GM08714 (cell line): Measurements from ENCODE around the gene RRP15.

Source experiments
- H3K4me3 ChIP-seq: fragments of 200-500 bp; sonication (Bioruptor generic); 2 replicates; pipeline ENCODE4 v1.5.1; 2014; ENCODE audit warnings: mild to moderate bottlenecking, low read length, inconsistent platforms
- ZNF274 ChIP-seq: IDR thresholded peaks from 2 replicates; pipeline ENCODE4 v1.6.1; 2012; ENCODE audit warnings: mild to moderate bottlenecking, low read depth, low read length

Gene RRP15

GRCh38 chr1:218351391-218352074, 66.4 kb downstream of the RRP15 start:
- H3K4me3 ChIP-seq, result peak overlapping the region; percentile 49; the same call in 1 of the 2 replicates

GRCh38 chr1:218352075-218352438, 67.0 kb downstream of the RRP15 start:
- no peak for TF ChIP-seq ZNF274
- H3K4me3 ChIP-seq, result no peak overlapping the region

More at GRCh38 chr1:218351391-218352074, 66.4 kb downstream of the RRP15 start:
- no peak for TF ChIP-seq ZNF274

GRCh38 chr1:218353656-218354055, 68.6 kb downstream of the RRP15 start:
- TF ChIP-seq ZNF274, result no peak

DNA sequence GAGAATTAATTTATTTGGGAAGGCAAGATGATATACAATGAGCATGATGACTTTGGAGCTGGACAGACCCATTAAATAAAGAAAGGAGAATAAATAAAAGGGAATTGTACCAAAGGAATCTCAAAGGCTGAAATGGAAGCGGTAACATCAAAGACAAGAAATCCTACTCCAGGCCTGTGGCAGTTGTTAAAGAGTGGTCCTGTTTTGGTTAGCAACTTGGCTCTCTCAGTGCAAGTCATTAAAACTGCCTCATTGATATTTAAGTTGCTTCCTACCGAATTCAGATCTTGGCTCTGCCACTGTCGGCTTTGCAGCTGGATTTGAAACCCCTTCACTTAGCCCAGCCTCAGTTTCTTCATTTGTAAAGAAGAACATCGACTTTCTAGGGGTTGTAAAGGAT, 70.2 kb downstream of the RRP15 start:
- TF ChIP-seq ZNF274, result no peak
- H3K4me3 ChIP-seq, result no peak overlapping the region

More at GRCh38 chr1:218353656-218354055, 68.6 kb downstream of the RRP15 start:
- no peak overlapping the region for H3K4me3 ChIP-seq

GRCh38 chr1:218357211-218357892, 72.3 kb downstream of the RRP15 start:
- no peak overlapping the region for H3K4me3 ChIP-seq
- no peak for TF ChIP-seq ZNF274

GRCh38 chr1:218357893-218358232, 72.8 kb downstream of the RRP15 start:
- TF ChIP-seq ZNF274, result no peak
- no peak overlapping the region for H3K4me3 ChIP-seq

- no peak overlapping the region for H3K4me3 ChIP-seq
- TF ChIP-seq ZNF274, result no peak
These were observed 76.4 kb downstream of the RRP15 start for GRCh38 chr1:218361298-218362065.

DNA sequence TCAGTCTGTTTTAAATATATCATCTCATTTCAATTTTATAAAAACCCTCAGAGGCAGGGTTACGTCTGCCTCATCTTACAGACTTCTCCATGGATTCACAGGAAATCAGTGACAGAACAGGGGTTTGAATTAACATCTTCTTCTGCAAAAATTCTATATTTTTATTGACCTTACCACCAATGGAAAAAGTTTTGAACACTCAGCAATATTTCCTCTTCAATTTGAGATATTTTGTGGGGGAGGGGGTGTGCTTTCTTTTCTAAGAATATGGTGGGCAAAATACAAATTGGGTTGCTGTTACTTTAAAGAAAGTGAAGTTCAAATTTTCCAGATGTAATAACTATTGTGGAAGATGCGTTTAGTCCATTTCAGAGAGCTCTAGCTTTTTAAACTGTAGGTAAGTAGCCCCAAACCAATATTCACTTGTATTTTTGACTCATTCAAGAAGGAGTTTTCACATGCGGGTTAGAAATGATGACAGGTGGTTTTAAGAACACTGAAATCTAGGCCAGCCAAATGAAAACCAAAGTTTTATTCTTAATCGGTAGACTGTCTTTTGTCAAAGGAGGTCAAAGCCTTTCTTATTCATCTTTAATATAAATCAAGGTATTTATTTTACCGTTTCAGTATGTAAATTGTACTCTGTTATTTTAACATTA, 77.5 kb downstream of the RRP15 start:
- no peak for TF ChIP-seq ZNF274
- H3K4me3 ChIP-seq, result no peak overlapping the region

DNA sequence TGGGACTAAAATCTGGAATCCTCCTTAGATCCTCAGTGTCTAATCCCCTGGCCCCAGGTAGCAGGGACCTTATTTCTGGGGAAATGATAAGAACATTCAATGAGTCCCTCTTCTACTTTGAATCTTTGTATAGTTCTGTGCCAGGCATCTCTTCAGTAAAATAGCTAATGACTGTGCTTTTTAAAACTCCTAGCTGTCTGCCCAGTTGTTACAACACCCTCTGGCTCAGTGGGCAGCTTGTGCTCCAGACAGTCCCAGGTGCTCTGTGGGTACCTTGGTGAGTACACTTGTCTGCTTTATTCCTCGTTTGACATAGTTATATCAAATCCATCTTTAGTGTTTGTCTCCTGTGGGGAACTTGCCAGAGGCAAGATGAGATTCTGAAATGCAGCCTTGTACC, 78.0 kb downstream of the RRP15 start:
- no peak overlapping the region for H3K4me3 ChIP-seq
- TF ChIP-seq ZNF274, result no peak

DNA sequence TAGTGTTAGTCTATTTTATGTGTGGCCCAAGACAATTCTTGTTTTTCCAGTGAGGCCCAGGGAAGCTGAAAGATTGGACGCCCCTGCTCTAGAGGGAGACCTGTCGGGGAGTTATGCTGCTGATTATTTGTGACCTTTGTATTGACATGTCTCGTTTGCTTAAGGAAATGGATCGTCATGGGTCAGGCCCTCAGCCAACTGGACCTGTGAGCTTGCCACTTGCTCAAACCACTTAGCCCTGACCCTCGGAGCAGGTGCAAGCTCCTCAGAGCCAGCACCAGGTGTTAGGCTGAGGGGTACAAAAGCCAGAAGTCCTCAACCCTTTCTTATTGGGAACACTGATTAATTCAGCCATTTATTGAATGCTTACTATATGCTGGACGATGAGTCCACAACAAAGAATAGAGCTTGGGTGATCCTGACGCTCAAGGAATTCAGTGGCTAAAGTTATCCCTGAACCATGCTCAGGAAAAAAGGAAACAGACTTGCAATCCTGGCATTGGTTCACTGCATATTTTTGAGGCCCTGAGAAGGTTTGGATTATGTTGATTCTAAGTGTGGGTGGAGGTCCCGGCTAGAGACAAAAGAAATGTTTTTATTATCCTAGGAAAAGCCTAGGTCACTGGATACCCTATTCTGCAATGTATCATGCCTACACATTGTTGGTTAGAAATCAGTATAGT, 79.1 kb downstream of the RRP15 start:
- no peak for TF ChIP-seq ZNF274

GRCh38 chr1:218365226-218365999, 80.3 kb downstream of the RRP15 start:
- no peak overlapping the region for H3K4me3 ChIP-seq
- no peak for TF ChIP-seq ZNF274

More for the DNA sequence above, 79.1 kb downstream of the RRP15 start:
- no peak overlapping the region for H3K4me3 ChIP-seq

GRCh38 chr1:218366322-218367052, 81.4 kb downstream of the RRP15 start:
- H3K4me3 ChIP-seq, result no peak overlapping the region
- TF ChIP-seq ZNF274, result no peak
